HEK293 (cell line): ENCODE results near the gene OR2T11.

Experiments used
- CTCF ChIA-PET: fragments of 350-600 bp; formaldehyde crosslinking; extraction: SDS; loops from one replicate; lab custom pipeline; 2021; ENCODE audit warnings: antibody characterized with exemption; lab: Yijun Ruan, JAX
- POLR2A ChIA-PET: fragments of 300-600 bp; formaldehyde crosslinking; extraction: SDS; loops from one replicate; lab custom pipeline; 2020; ENCODE audit warnings: antibody characterized with exemption, inconsistent platforms; lab: Yijun Ruan, JAX
- H3K27ac ChIP-seq: fragments of 200-500 bp; sonication (Bioruptor generic); 2 replicates; pipeline ENCODE4 v1.5.1; 2014; ENCODE audit warnings: low read depth, low read length, control low read depth, inconsistent platforms; ENCODE audit errors: extremely low read depth
- H3K36me3 ChIP-seq, 2 experiments: fragments of 200-500 bp in 1 of 2; sonication (Bioruptor generic) in 1 of 2; 1 replicate in 1 of 2; 2 replicates in 1 of 2; pipeline ENCODE4 v1.5.1; 2014 to 2017; ENCODE audit warnings: inconsistent platforms in 2 of 2, low read length in 2 of 2; ENCODE audit not compliant: control insufficient read depth in 2 of 2, insufficient read depth in 1 of 2
- H3K4me1 ChIP-seq: fragments of 200-500 bp; sonication (Bioruptor generic); 2 replicates; pipeline ENCODE4 v1.5.1; 2014; ENCODE audit warnings: mild to moderate bottlenecking, low read length, inconsistent platforms; ENCODE audit not compliant: control insufficient read depth, insufficient read depth
- H3K4me3 ChIP-seq: 2 replicates; pipeline ENCODE4 v1.5.1; 2011; ENCODE audit warnings: low read depth, mild to moderate bottlenecking, control low read depth, low read length, moderate library complexity
- H3K9me3 ChIP-seq: fragments of 200-500 bp; sonication (Bioruptor generic); 2 replicates; pipeline ENCODE4 v1.5.1; 2014; ENCODE audit warnings: low read depth, low read length, inconsistent platforms; ENCODE audit not compliant: control insufficient read depth, insufficient read depth
- HOXD13 ChIP-seq: sonication (generic); formaldehyde crosslinking; IDR thresholded peaks from 2 replicates; pipeline ENCODE4 v1.8.0; 2022; ENCODE audit warnings: missing genetic modification reagents, borderline replicate concordance
- WT1 ChIP-seq: fragments of 450-650 bp; formaldehyde crosslinking; IDR thresholded peaks from 2 replicates; pipeline ENCODE4 v1.5.1; 2016; ENCODE audit warnings: missing biosample characterization, missing genetic modification characterization
- ZBTB21 ChIP-seq: fragments of 450-650 bp; formaldehyde crosslinking; IDR thresholded peaks from 2 replicates; pipeline ENCODE4 v1.5.1; 2017; ENCODE audit warnings: missing biosample characterization, missing genetic modification characterization
- ZBTB49 ChIP-seq: fragments of 450-650 bp; formaldehyde crosslinking; IDR thresholded peaks from 2 replicates; pipeline ENCODE4 v1.5.1; 2016; ENCODE audit warnings: missing biosample characterization, missing genetic modification characterization, low read depth
- ZBTB7A ChIP-seq: fragments of 450-650 bp; formaldehyde crosslinking; IDR thresholded peaks from 2 replicates; pipeline ENCODE4 v1.5.1; 2016; ENCODE audit warnings: low read depth, missing biosample characterization, missing genetic modification characterization
- ZNF350 ChIP-seq: fragments of 450-650 bp; formaldehyde crosslinking; IDR thresholded peaks from 2 replicates; pipeline ENCODE4 v1.5.0; 2017; ENCODE audit warnings: missing biosample characterization, mild to moderate bottlenecking, missing genetic modification characterization
- ZNF354C ChIP-seq: fragments of 450-650 bp; formaldehyde crosslinking; IDR thresholded peaks from 2 replicates; pipeline ENCODE4 v1.5.1; 2016; ENCODE audit warnings: missing biosample characterization, missing genetic modification characterization, low read depth, borderline replicate concordance
- ZNF548 ChIP-seq: fragments of 450-650 bp; formaldehyde crosslinking; IDR thresholded peaks from 2 replicates; pipeline ENCODE4 v1.5.1; 2016; ENCODE audit warnings: missing biosample characterization, missing genetic modification characterization
- ZNF664 ChIP-seq: fragments of 450-650 bp; formaldehyde crosslinking; IDR thresholded peaks from 2 replicates; pipeline ENCODE4 v1.5.1; 2016; ENCODE audit warnings: missing biosample characterization, missing genetic modification characterization
- ZNF791 ChIP-seq: fragments of 450-650 bp; formaldehyde crosslinking; IDR thresholded peaks from 2 replicates; pipeline ENCODE4 v1.5.1; 2016; ENCODE audit warnings: missing biosample characterization, missing genetic modification characterization
- ZSCAN18 ChIP-seq: fragments of 450-650 bp; formaldehyde crosslinking; IDR thresholded peaks from 2 replicates; pipeline ENCODE4 v1.5.1; 2016; ENCODE audit warnings: missing biosample characterization, missing genetic modification characterization
- TF ChIP-seq, protein P1 (sequence below): fragments of 450-650 bp; formaldehyde crosslinking; IDR thresholded peaks from 2 replicates; pipeline ENCODE4 v1.5.1; 2016; ENCODE audit warnings: missing biosample characterization, missing genetic modification characterization
- TF ChIP-seq, protein P2 (sequence below): fragments of 450-650 bp; formaldehyde crosslinking; IDR thresholded peaks from 2 replicates; pipeline ENCODE4 v1.5.1; 2016; ENCODE audit warnings: missing biosample characterization, missing genetic modification characterization
- TF ChIP-seq, protein P3 (sequence below): fragments of 450-650 bp; formaldehyde crosslinking; IDR thresholded peaks from 2 replicates; pipeline ENCODE4 v1.5.1; 2016; ENCODE audit warnings: missing biosample characterization, missing genetic modification characterization

Gene OR2T11

DNA sequence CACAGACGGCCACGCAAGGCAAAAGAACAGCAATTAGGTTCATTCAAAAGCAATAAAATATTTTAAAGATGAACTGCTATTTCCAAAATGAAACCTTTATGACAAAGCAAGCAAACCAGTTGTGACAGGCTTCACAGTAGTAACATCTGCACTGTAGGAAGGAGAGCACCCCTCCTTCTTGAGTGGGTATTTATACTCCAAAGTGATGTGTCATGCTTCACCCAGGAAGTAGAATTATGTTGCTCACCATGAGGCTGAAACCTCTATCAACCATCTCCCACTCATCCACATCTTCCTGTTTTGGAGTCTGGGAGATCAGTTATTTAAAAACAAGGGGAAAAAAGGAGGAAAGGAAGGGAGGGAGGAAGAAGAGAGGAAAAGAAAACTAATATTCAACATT, 38.3 kb downstream of the OR2T11 start:
- Histone ChIP-seq H3K9me3 (no peaks in the 10 kb centered on the region), H3K36me3 (no peaks in the 10 kb centered on the region), H3K4me3 (no peak overlapping the region), H3K27ac (no peak overlapping the region), H3K4me1 (no peaks in the 10 kb centered on the region)
- ChIA-PET CTCF (no interaction called here), POLR2A (no interaction called here)
- TF ChIP-seq ZSCAN18 (tag by site-specific recombination) (no peak), ZNF664 (tag by site-specific recombination) (no peak), ZNF548 (tag by site-specific recombination) (no peak), ZNF791 (tag by site-specific recombination) (no peak), ZNF354C (tag by site-specific recombination) (no peak), ZBTB49 (no peak), WT1 (no peak), ZBTB21 (tag by site-specific recombination) (no peak)
- TF ChIP-seq, protein P1, sequence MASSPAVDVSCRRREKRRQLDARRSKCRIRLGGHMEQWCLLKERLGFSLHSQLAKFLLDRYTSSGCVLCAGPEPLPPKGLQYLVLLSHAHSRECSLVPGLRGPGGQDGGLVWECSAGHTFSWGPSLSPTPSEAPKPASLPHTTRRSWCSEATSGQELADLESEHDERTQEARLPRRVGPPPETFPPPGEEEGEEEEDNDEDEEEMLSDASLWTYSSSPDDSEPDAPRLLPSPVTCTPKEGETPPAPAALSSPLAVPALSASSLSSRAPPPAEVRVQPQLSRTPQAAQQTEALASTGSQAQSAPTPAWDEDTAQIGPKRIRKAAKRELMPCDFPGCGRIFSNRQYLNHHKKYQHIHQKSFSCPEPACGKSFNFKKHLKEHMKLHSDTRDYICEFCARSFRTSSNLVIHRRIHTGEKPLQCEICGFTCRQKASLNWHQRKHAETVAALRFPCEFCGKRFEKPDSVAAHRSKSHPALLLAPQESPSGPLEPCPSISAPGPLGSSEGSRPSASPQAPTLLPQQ (tag by site-specific recombination): no peak
- TF ChIP-seq, protein P2, sequence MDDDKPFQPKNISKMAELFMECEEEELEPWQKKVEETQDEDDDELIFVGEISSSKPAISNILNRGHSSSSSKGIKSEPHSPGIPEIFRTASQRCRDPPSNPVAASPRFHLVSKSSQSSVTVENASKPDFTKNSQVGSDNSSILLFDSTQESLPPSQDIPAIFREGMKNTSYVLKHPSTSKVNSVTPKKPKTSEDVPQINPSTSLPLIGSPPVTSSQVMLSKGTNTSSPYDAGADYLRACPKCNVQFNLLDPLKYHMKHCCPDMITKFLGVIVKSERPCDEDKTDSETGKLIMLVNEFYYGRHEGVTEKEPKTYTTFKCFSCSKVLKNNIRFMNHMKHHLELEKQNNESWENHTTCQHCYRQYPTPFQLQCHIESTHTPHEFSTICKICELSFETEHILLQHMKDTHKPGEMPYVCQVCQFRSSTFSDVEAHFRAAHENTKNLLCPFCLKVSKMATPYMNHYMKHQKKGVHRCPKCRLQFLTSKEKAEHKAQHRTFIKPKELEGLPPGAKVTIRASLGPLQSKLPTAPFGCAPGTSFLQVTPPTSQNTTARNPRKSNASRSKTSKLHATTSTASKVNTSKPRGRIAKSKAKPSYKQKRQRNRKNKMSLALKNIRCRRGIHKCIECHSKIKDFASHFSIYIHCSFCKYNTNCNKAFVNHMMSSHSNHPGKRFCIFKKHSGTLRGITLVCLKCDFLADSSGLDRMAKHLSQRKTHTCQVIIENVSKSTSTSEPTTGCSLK (tag by site-specific recombination): no peak

DNA sequence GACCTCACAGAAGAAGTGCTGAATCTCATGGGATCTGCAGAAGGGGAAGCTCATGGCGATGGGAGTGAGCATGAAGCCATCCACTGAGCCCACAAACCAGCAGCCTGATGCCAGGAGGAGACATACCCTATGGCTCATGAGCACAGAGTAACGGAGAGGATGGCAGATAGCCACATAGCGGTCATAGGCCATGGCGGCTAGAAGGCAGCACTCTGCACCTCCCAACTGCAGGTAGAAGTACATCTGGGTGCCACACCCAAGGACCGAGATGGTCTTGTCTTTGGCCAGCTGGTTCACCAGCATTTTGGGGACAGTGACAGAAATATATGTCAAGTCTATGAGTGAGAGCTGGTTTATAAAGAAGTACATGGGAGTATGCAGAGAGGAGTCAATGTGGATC, 41.7 kb downstream of the OR2T11 start:
- Histone ChIP-seq H3K36me3 (no peaks in the 10 kb centered on the region), H3K4me3 (no peak overlapping the region), H3K9me3 (no peaks in the 10 kb centered on the region), H3K27ac (no peak overlapping the region), H3K4me1 (no peaks in the 10 kb centered on the region)
- ChIA-PET POLR2A (no interaction called here), CTCF (no interaction called here)
- TF ChIP-seq ZNF350 (tag by site-specific recombination) (no peak), HOXD13 (CRISPR knock-in tag) (no peak), ZBTB7A (tag by site-specific recombination) (no peak)
- TF ChIP-seq, protein P3, sequence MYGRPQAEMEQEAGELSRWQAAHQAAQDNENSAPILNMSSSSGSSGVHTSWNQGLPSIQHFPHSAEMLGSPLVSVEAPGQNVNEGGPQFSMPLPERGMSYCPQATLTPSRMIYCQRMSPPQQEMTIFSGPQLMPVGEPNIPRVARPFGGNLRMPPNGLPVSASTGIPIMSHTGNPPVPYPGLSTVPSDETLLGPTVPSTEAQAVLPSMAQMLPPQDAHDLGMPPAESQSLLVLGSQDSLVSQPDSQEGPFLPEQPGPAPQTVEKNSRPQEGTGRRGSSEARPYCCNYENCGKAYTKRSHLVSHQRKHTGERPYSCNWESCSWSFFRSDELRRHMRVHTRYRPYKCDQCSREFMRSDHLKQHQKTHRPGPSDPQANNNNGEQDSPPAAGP (tag by site-specific recombination): no peak
